Esophagus squamous epithelium (tissue), 5 donors: ENCODE results near the gene LDB2. TPM values are rescaled to one million over a fixed set of nuclear protein-coding genes. Genes with fewer than 3 reads are reported as not detected.
A peak's percentile ranks its signal among the peaks of the same experiment; 100 is the strongest.

Experiments used
- DNase-seq: peaks from one replicate; lab custom pipeline; 2025; lab: John Stamatoyannopoulos, UW
- H3K27ac ChIP-seq, 4 donors: fragments of 200-600 bp; sonication (generic); one replicate each; pipeline ENCODE4 v1.5.1; 2016 to 2019; ENCODE audit warnings: mild to moderate bottlenecking in 1 of 4
- H3K27me3 ChIP-seq, 4 donors: fragments of 200-600 bp; sonication (generic); 1 replicate in 3 of 4; 2 replicates in 1 of 4; pipeline versions ENCODE4 v1.5.1 to v1.6.0; 2017 to 2021; ENCODE audit warnings: antibody characterized with exemption in 1 of 4
- H3K36me3 ChIP-seq, 3 donors: fragments of 200-600 bp; sonication (generic); one replicate each; pipeline ENCODE4 v1.5.1; 2016 to 2019
- H3K4me1 ChIP-seq, 3 donors: fragments of 200-600 bp; sonication (generic); one replicate each; pipeline ENCODE4 v1.5.1; 2017 to 2019
- H3K4me3 ChIP-seq, 4 donors: fragments of 200-600 bp; sonication (generic); 1 replicate in 3 of 4; 2 replicates in 1 of 4; pipeline ENCODE4 v1.5.1; 2016 to 2019; ENCODE audit warnings: mild to moderate bottlenecking in 2 of 4, moderate library complexity in 1 of 4
- H3K9me3 ChIP-seq, 3 donors: fragments of 200-600 bp; sonication (generic); one replicate each; pipeline ENCODE4 v1.5.1; 2016 to 2019
- CTCF ChIP-seq, 6 experiments: fragments of 450-650 bp in 4 of 6; fragments of 200-600 bp in 2 of 6; sonication (generic) in 2 of 6; IDR thresholded peaks; one replicate each; pipeline ENCODE4 v1.5.1; 2016 to 2019; ENCODE audit warnings: antibody characterized with exemption in 6 of 6, mild to moderate bottlenecking in 4 of 6, moderate library complexity in 4 of 6
- POLR2A ChIP-seq, 4 donors: fragments of 450-650 bp; IDR thresholded peaks; one replicate each; pipeline ENCODE4 v1.6.1; 2017; ENCODE audit warnings: antibody characterized with exemption in 4 of 4, mild to moderate bottlenecking in 4 of 4, moderate library complexity in 3 of 4
- WGBS, 2 donors: methylation state at CpG; one replicate each; pipeline ENCODE4 v1.1.5; 2018; 5-methylcytosine and 5-hydroxymethylcytosine counted together
- intact Hi-C: fragments of 100-400 bp; cut with DNase I; formaldehyde crosslinking; loops from one replicate; pipeline ENCODE4 v1.15.0; 2022
- total RNA-seq, 4 donors: library from RNA; depleted of rRNA; stranded (reverse); fragments of >200 nt; gene quantifications; one replicate each; pipeline ENCODE4 v1.1.0, GENCODE V29; 2016
- donor health status: DM: yes; HTN: yes; CAD: no.

The LDB2 gene
- total RNA-seq, 4 donors from 2014 or later = 3.0 to 16.0 (median 5.9) TPM

GRCh38 chr4:16820329-16820728, 78.1 kb downstream of the LDB2 start:
- Histone ChIP-seq H3K9me3 (no peaks in the 10 kb centered on the region), H3K27me3 (no peaks in the 10 kb centered on the region), H3K4me1 (no peaks in the 10 kb centered on the region), H3K36me3 (no peaks in the 10 kb centered on the region), H3K4me3 (no peak overlapping the region), H3K27ac (peak overlapping the region in 1 of 4 donors; percentile 23)
- 22 to 33% methylated on average over 6 of the region's 6 CpGs for WGBS, 2 donors
- intact Hi-C loops = no loop called here
- TF ChIP-seq CTCF (IDR thresholded peaks at IDR 0.05) (no peak), POLR2A (IDR thresholded peaks at IDR 0.05) (no peak)
- no peak for DNase-seq

- TF ChIP-seq CTCF (IDR thresholded peaks at IDR 0.05) = no peak
- intact Hi-C loops = no loop called here
- 73 to 80% methylated on average over 3 of the region's 3 CpGs for WGBS, 2 donors
Observed at GRCh38 chr4:16819652-16820051, 78.8 kb downstream of the LDB2 start.

GRCh38 chr4:16818005-16818404, 80.4 kb downstream of the LDB2 start:
- WGBS, 2 donors = 88 to 100% methylated on average over 3 of the region's 3 CpGs
- no peak overlapping the region for H3K27ac ChIP-seq
- H3K36me3 ChIP-seq = no peaks in the 10 kb centered on the region
- H3K9me3 ChIP-seq = no peaks in the 10 kb centered on the region
- H3K4me1 ChIP-seq = no peaks in the 10 kb centered on the region
- TF ChIP-seq CTCF (IDR thresholded peaks at IDR 0.05) = no peak
- no peak for TF ChIP-seq POLR2A (IDR thresholded peaks at IDR 0.05)
- H3K27me3 ChIP-seq = no peaks in the 10 kb centered on the region
- intact Hi-C loops = no loop called here
- H3K4me3 ChIP-seq = no peak overlapping the region
- no peak for DNase-seq

More at GRCh38 chr4:16819652-16820051, 78.8 kb downstream of the LDB2 start:
- no peak for DNase-seq
- no peaks in the 10 kb centered on the region for H3K36me3 ChIP-seq
- H3K9me3 ChIP-seq = no peaks in the 10 kb centered on the region
- H3K27ac ChIP-seq = peak overlapping the region in 2 of 4 donors; percentile 22 to 23
- H3K4me3 ChIP-seq = no peak overlapping the region
- H3K4me1 ChIP-seq = no peaks in the 10 kb centered on the region
- H3K27me3 ChIP-seq = no peaks in the 10 kb centered on the region

GRCh38 chr4:16817286-16817685, 81.2 kb downstream of the LDB2 start:
- 73 to 83% methylated on average over 1 of the region's 1 CpG for whole genome bisulfite sequencing, 2 donors
- no peaks in the 10 kb centered on the region for H3K36me3 ChIP-seq

GRCh38 chr4:16814361-16814760, 84.1 kb downstream of the LDB2 start:
- intact Hi-C loops = no loop called here
- no peak for DNase-seq
- Histone ChIP-seq H3K36me3 (no peaks in the 10 kb centered on the region), H3K4me3 (no peak overlapping the region), H3K9me3 (no peaks in the 10 kb centered on the region), H3K27ac (no peak overlapping the region), H3K4me1 (no peaks in the 10 kb centered on the region), H3K27me3 (no peaks in the 10 kb centered on the region)
- WGBS, 2 donors = 69 to 72% methylated on average over 1 of the region's 1 CpG
- TF ChIP-seq POLR2A (IDR thresholded peaks at IDR 0.05) (no peak), CTCF (IDR thresholded peaks at IDR 0.05) (no peak)

More at GRCh38 chr4:16817286-16817685, 81.2 kb downstream of the LDB2 start:
- TF ChIP-seq POLR2A (IDR thresholded peaks at IDR 0.05) (no peak), CTCF (IDR thresholded peaks at IDR 0.05) (no peak)
- intact Hi-C loops = no loop called here
- no peaks in the 10 kb centered on the region for H3K9me3 ChIP-seq
- DNase-seq = no peak
- no peak overlapping the region for H3K4me3 ChIP-seq
- H3K27ac ChIP-seq = no peak overlapping the region
- H3K27me3 ChIP-seq = no peaks in the 10 kb centered on the region
- H3K4me1 ChIP-seq = no peaks in the 10 kb centered on the region
